ENCODE results near the gene GEN1.

GEN1 gene

GRCh38 chr2:17795309-17795708 lies 41.4 kb downstream of the GEN1 start:
- no peak for DNase-seq (ENCODE audit: low read depth in 2 of 2)

- no peak for DNase-seq (ENCODE audit: low read depth in 2 of 2)
Measured at GRCh38 chr2:17798338-17798737, 44.4 kb downstream of the GEN1 start.

GRCh38 chr2:17799301-17800120 lies 45.6 kb downstream of the GEN1 start:
- DNase-seq (ENCODE audit: low read depth in 2 of 2) = no peak

- no peak for DNase-seq (ENCODE audit: low read depth in 2 of 2)
Measured at GRCh38 chr2:17800219-17800618, 46.3 kb downstream of the GEN1 start.

- DNase-seq (ENCODE audit: low read depth in 2 of 2) = no peak
Measured at GRCh38 chr2:17800693-17801458, 46.9 kb downstream of the GEN1 start.

GRCh38 chr2:17803497-17803896 lies 49.6 kb downstream of the GEN1 start:
- DNase-seq (ENCODE audit: low read depth in 2 of 2) = no peak

GRCh38 chr2:17804358-17804757 lies 50.4 kb downstream of the GEN1 start:
- no peak for DNase-seq (ENCODE audit: low read depth in 2 of 2)

GRCh38 chr2:17805166-17805565 lies 51.2 kb downstream of the GEN1 start:
- DNase-seq (ENCODE audit: low read depth in 2 of 2) = no peak

GRCh38 chr2:17805717-17806363 lies 51.9 kb downstream of the GEN1 start:
- DNase-seq (ENCODE audit: low read depth in 2 of 2) = no peak

- DNase-seq (ENCODE audit: low read depth in 2 of 2) = no peak
Measured at GRCh38 chr2:17813010-17813741, 59.2 kb downstream of the GEN1 start.

- no peak for DNase-seq (ENCODE audit: low read depth in 2 of 2)
Measured at GRCh38 chr2:17813742-17814473, 60.0 kb downstream of the GEN1 start.

GRCh38 chr2:17814601-17815000 lies 60.7 kb downstream of the GEN1 start:
- DNase-seq (ENCODE audit: low read depth in 2 of 2) = no peak

GRCh38 chr2:17815468-17816184 lies 61.7 kb downstream of the GEN1 start:
- DNase-seq (ENCODE audit: low read depth in 2 of 2) = no peak

- DNase-seq (ENCODE audit: low read depth in 2 of 2) = no peak
Measured at GRCh38 chr2:17816396-17817245, 62.7 kb downstream of the GEN1 start, which contains the start of gene MSGN1. Gene MSGN1, plus strand, starts transcription at chr2:17816460. Its CDS starts 59 bp downstream, at chr2:17816519.

- no peak for DNase-seq (ENCODE audit: low read depth in 2 of 2)
Measured at GRCh38 chr2:17818235-17818815, 64.4 kb downstream of the GEN1 start.

GRCh38 chr2:17821080-17821479 lies 67.1 kb downstream of the GEN1 start:
- DNase-seq (ENCODE audit: low read depth in 2 of 2) = no peak

GRCh38 chr2:17821535-17822444 lies 67.9 kb downstream of the GEN1 start:
- DNase-seq (ENCODE audit: low read depth in 2 of 2) = no peak

All from stimulated activated CD4-positive, alpha-beta T cell treated with anti-CD3 and anti-CD28 coated beads, Interleukin-1b, Interleukin-23, amount 100 ng/mL, for 1 hour (primary cell).